ENCODE results near the gene NUP210L.

DNA sequence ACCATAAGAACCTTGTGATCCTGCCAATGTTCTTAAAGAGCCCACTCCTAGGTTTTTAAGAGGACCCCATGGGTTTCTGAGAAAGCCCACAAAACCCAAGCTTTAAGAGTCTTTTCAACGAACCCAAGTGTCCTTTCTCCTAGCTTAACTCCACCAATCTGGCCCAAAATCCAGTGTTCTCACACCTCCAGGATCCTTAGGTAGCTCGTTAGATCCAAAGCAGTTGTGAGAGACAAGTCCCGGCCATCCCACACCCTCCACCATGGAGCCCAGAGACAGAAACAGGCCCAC lies 210.1 kb downstream of the NUP210L start:
- TF ChIP-seq, protein P1, sequence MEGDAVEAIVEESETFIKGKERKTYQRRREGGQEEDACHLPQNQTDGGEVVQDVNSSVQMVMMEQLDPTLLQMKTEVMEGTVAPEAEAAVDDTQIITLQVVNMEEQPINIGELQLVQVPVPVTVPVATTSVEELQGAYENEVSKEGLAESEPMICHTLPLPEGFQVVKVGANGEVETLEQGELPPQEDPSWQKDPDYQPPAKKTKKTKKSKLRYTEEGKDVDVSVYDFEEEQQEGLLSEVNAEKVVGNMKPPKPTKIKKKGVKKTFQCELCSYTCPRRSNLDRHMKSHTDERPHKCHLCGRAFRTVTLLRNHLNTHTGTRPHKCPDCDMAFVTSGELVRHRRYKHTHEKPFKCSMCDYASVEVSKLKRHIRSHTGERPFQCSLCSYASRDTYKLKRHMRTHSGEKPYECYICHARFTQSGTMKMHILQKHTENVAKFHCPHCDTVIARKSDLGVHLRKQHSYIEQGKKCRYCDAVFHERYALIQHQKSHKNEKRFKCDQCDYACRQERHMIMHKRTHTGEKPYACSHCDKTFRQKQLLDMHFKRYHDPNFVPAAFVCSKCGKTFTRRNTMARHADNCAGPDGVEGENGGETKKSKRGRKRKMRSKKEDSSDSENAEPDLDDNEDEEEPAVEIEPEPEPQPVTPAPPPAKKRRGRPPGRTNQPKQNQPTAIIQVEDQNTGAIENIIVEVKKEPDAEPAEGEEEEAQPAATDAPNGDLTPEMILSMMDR (IDR thresholded peaks at IDR 0.05): no peak
- no peak for TF ChIP-seq POLR2A (IDR thresholded peaks at IDR 0.05)

Measured in lower leg skin (tissue), 3 donors.